A549 (cell line): ENCODE data around the gene OR11H7. TPM values are rescaled to one million over a fixed set of nuclear protein-coding genes. Genes with fewer than 3 reads are reported as not detected.
"Not testable (repeated sequence)": the region's sequence is repeated elsewhere in the genome, so short reads cannot be mapped to it uniquely, and the experiment has no call there.

Experiments
- ATAC-seq, 2 experiments: fragments of 200-7000 bp in 1 of 2; fragments of >200 bp in 1 of 2; cut with Nextera tagmentation in 1 of 2; cut with Tn5 transposase in 1 of 2; 3 replicates each; pipeline versions ENCODE4 v1.8.0 to v1.9.1; 2018 to 2020; ENCODE audit warnings: mild to moderate bottlenecking in 1 of 2, moderate library complexity in 1 of 2
- CTCF ChIA-PET: fragments of 300-600 bp; sonication (Branson Sonifier 250); formaldehyde crosslinking; extraction: SDS; loops from one replicate; lab custom pipeline; 2021; ENCODE audit warnings: antibody characterized with exemption, inconsistent platforms; lab: Yijun Ruan, JAX
- POLR2A ChIA-PET: fragments of 350-600 bp; formaldehyde crosslinking; extraction: SDS; loops from one replicate; lab custom pipeline; 2021; ENCODE audit warnings: antibody characterized with exemption, inconsistent platforms; lab: Yijun Ruan, JAX
- DNase-seq, 2 experiments: peaks; one replicate each; pipeline versions ENCODE4 v3.0.0 to v3.0.0-alpha.2; 2011 to 2016; ENCODE audit warnings: low read depth in 1 of 2, low spot score in 1 of 2
- FAIRE-seq: peaks from 2 replicates; lab custom pipeline; 2011; peaks lifted over from hg19 to GRCh38; lab: Jason Lieb, UNC
- H3K27ac ChIP-seq, 2 experiments: fragments of >200 bp; sonication (Bioruptor Twin); formaldehyde crosslinking; 3 replicates each; pipeline ENCODE4 v1.5.1; 2016 to 2017
- H3K4me1 ChIP-seq: fragments of >200 bp; sonication (Bioruptor Twin); formaldehyde crosslinking; 3 replicates; pipeline ENCODE4 v1.6.1; 2016
- H3K4me2 ChIP-seq: fragments of >200 bp; sonication (Bioruptor Twin); formaldehyde crosslinking; 3 replicates; pipeline ENCODE4 v1.6.1; 2016
- H3K4me3 ChIP-seq: fragments of >200 bp; sonication (Bioruptor Twin); formaldehyde crosslinking; 3 replicates; pipeline ENCODE4 v1.5.1; 2016
- H3K9me3 ChIP-seq: fragments of >200 bp; sonication (Bioruptor Twin); formaldehyde crosslinking; 3 replicates; pipeline ENCODE4 v1.6.1; 2016
- BHLHE40 ChIP-seq: IDR thresholded peaks from 2 replicates; pipeline ENCODE4 v1.6.1; 2012; ENCODE audit warnings: low read depth, low read length, inconsistent platforms
- CEBPB ChIP-seq, 2 experiments: fragments of >200 bp in 1 of 2; sonication (Bioruptor Twin) in 1 of 2; formaldehyde crosslinking in 1 of 2; IDR thresholded peaks; 2 replicates each; pipeline ENCODE4 v1.6.1; 2012 to 2016
- CHD2 ChIP-seq: fragments of 150-350 bp; IDR thresholded peaks from 2 replicates; pipeline ENCODE4 v1.6.1; 2014; ENCODE audit warnings: low read length; ENCODE audit not compliant: partially characterized antibody
- EHF ChIP-seq: fragments of 250-450 bp; sonication (Bioruptor Pico); IDR thresholded peaks from 2 replicates; pipeline ENCODE4 v1.5.0; 2020; ENCODE audit warnings: mild to moderate bottlenecking
- FOSL2 ChIP-seq, 2 experiments: fragments of 450-650 bp in 1 of 2; fragments of >200 bp in 1 of 2; sonication (Bioruptor Twin) in 1 of 2; formaldehyde crosslinking; IDR thresholded peaks; 2 replicates each; pipeline versions ENCODE4 v1.5.0 to v1.6.1; 2016 to 2020; ENCODE audit warnings: mild to moderate bottlenecking in 1 of 2, moderate library complexity in 1 of 2
- HES2 ChIP-seq: fragments of >200 bp; sonication (Bioruptor Twin); formaldehyde crosslinking; IDR thresholded peaks from 2 replicates; pipeline ENCODE4 v1.6.1; 2016
- HOXB5 ChIP-seq: fragments of 250-450 bp; sonication (Bioruptor Pico); IDR thresholded peaks from 2 replicates; pipeline ENCODE4 v1.5.0; 2020; ENCODE audit warnings: mild to moderate bottlenecking, moderate library complexity
- KDM5A ChIP-seq: fragments of 200-600 bp; sonication (generic); IDR thresholded peaks from 2 replicates; pipeline ENCODE4 v1.6.1; 2016; ENCODE audit warnings: antibody characterized with exemption, mild to moderate bottlenecking
- MAFK ChIP-seq: fragments of 450-650 bp; IDR thresholded peaks from 2 replicates; pipeline ENCODE4 v1.6.1; 2014; ENCODE audit not compliant: partially characterized antibody
- NFE2L2 ChIP-seq: fragments of 150-350 bp; conservative IDR thresholded peaks from 2 replicates; pipeline ENCODE4 v1.6.1; 2014; ENCODE audit warnings: low read length
- PBX3 ChIP-seq: IDR thresholded peaks from 2 replicates; pipeline ENCODE4 v1.6.1; 2012
- POLR2A ChIP-seq: IDR thresholded peaks from 2 replicates; pipeline ENCODE4 v1.6.1; 2012; ENCODE audit warnings: mild to moderate bottlenecking, low read length
- RAD21 ChIP-seq, 2 experiments: fragments of >200 bp in 1 of 2; sonication (Bioruptor Twin) in 1 of 2; formaldehyde crosslinking in 1 of 2; IDR thresholded peaks in 1 of 2; conservative IDR thresholded peaks in 1 of 2; 2 replicates in 1 of 2; 3 replicates in 1 of 2; pipeline ENCODE4 v1.6.1; 2012 to 2018; ENCODE audit warnings: inconsistent platforms in 1 of 2
- RARB ChIP-seq: fragments of 250-450 bp; sonication (Bioruptor Pico); IDR thresholded peaks from 2 replicates; pipeline ENCODE4 v1.8.0; 2021; ENCODE audit warnings: mild to moderate bottlenecking, moderate library complexity
- TFCP2L1 ChIP-seq: fragments of 250-450 bp; sonication (Bioruptor Pico); IDR thresholded peaks from 2 replicates; pipeline ENCODE4 v1.5.0; 2021; ENCODE audit warnings: mild to moderate bottlenecking
- USF2 ChIP-seq: fragments of 450-650 bp; IDR thresholded peaks from 2 replicates; pipeline ENCODE4 v1.6.1; 2014; ENCODE audit warnings: antibody characterized with exemption
- ZFP36 ChIP-seq: fragments of 450-650 bp; IDR thresholded peaks from 2 replicates; pipeline ENCODE4 v1.6.1; 2014; ENCODE audit warnings: borderline replicate concordance; ENCODE audit not compliant: partially characterized antibody
- ZNF302 ChIP-seq: fragments of 250-450 bp; sonication (Bioruptor Pico); IDR thresholded peaks from 2 replicates; pipeline ENCODE4 v1.9.0; 2021; ENCODE audit warnings: inconsistent platforms, mild to moderate bottlenecking, moderate library complexity
- WGBS: methylation state at CpG from one replicate; pipeline ENCODE4 v1.1.6; 2017; ENCODE audit errors: missing lambda C conversion rate; 5-methylcytosine and 5-hydroxymethylcytosine counted together
- polyA plus RNA-seq, 4 experiments: library from polyadenylated mRNA; depleted of rRNA in 3 of 4; stranded (reverse); fragments of >200 nt; fragmentation: RNase III in 1 of 4; extraction: RNeasy Plus Mini Kit Qiagen cat#74134 plus additional on column Dnase treatment in 1 of 4; gene quantifications; 2 replicates in 3 of 4; 3 replicates in 1 of 4; pipeline ENCODE4 v1.2.3, GENCODE V29; 2011 to 2017

OR11H7 gene
- polyA plus RNA-seq, 2 of the 4 experiments (the other 2 are of a cell fraction): not detected

- no peak overlapping the region for H3K27ac ChIP-seq
- ATAC-seq: no peak
- TF ChIP-seq CEBPB (IDR thresholded peaks at IDR 0.05): 0 out of 4 replicates have a peak, but pooled peaks of 1 of the 2 experiments have one; percentile 12
- no peak for TF ChIP-seq CHD2
- no peak for TF ChIP-seq POLR2A
- TF ChIP-seq, all 56 proteins: peak for 1
- 49% methylated on average over 2 of the region's 2 CpGs for WGBS
- Histone ChIP-seq H3K4me3 (no peak overlapping the region), H3K4me2 (no peak overlapping the region), H3K9me3 (0 out of 3 replicates have a peak, but pooled peaks cover 2% of the 10 kb centered on the region), H3K4me1 (peaks cover 14% of the 10 kb centered on the region)
- ChIA-PET CTCF (no interaction called here), POLR2A (no interaction called here)
- FAIRE-seq (no peak), DNase-seq (no peak)
Measured at GRCh38 chr14:20215196-20215595, 13.6 kb upstream of the OR11H7 start.

GRCh38 chr14:20219033-20219432 lies 9.7 kb upstream of the OR11H7 start:
- no peak for FAIRE-seq
- Histone ChIP-seq H3K9me3 (0 out of 3 replicates have a peak, but pooled peaks cover 2% of the 10 kb centered on the region), H3K27ac (peak overlapping the region; percentile 50 to 55; a peak in 5 of 6 replicates), H3K4me2 (peak overlapping the region; percentile 66), H3K4me1 (peaks cover 14% of the 10 kb centered on the region), H3K4me3 (no peak overlapping the region)
- peak in 1 of 2 experiments; percentile 42 for DNase-seq
- CTCF ChIA-PET: no interaction called here
- TF ChIP-seq MAFK: peak; percentile 95
- peak; percentile 87 for TF ChIP-seq NFE2L2
- no peak for TF ChIP-seq USF2
- TF ChIP-seq FOSL2 (IDR thresholded peaks at IDR 0.05): no peak
- no peak for TF ChIP-seq FOSL2 (CRISPR knock-in tag; IDR thresholded peaks at IDR 0.05)
- no peak for TF ChIP-seq BHLHE40
- TF ChIP-seq, all 56 proteins: peak for 2
- POLR2A ChIA-PET: no interaction called here
- ATAC-seq: peak; percentile 47 to 52; a peak in 4 of 6 replicates
- 20% methylated on average over 4 of the region's 4 CpGs for WGBS

GRCh38 chr14:20223410-20223809 lies 5.4 kb upstream of the OR11H7 start, which contains the start of gene OR11H6:
TSS of gene OR11H6 (plus strand) at chr14:20223710. CDS start at chr14:20223710, 0 bp downstream.
- Histone ChIP-seq H3K9me3 (no peaks in the 10 kb centered on the region), H3K4me1 (peaks cover 14% of the 10 kb centered on the region), H3K27ac (no peak within 1 kb of the TSS), H3K4me2 (no peak within 1 kb of the TSS), H3K4me3 (no peak within 1 kb of the TSS)
- ChIA-PET POLR2A (no interaction called here), CTCF (no interaction called here)
- FAIRE-seq: no peak
- ATAC-seq: no peak
- DNase-seq: no peak
- TF ChIP-seq TFCP2L1: no peak
- no peak for TF ChIP-seq ZNF302
- TF ChIP-seq EHF: no peak
- TF ChIP-seq RAD21 (conservative IDR thresholded peaks at IDR 0.05 in 1 of 2, IDR thresholded peaks at IDR 0.05 in 1 of 2): no peak
- TF ChIP-seq ZFP36: no peak
- no peak for TF ChIP-seq RARB
- no peak for TF ChIP-seq HES2
- no peak for TF ChIP-seq HOXB5 (CRISPR knock-in tag)
- TF ChIP-seq KDM5A: no peak
- TF ChIP-seq PBX3: no peak
- 9% methylated on average over 2 of the region's 2 CpGs for WGBS

GRCh38 chr14:20235415-20235814 lies 6.6 kb downstream of the OR11H7 start:
- H3K4me1 ChIP-seq, H3K27ac ChIP-seq, ATAC-seq, H3K4me2 ChIP-seq, CTCF ChIA-PET, POLR2A ChIA-PET, DNase-seq, H3K9me3 ChIP-seq, H3K4me3 ChIP-seq, FAIRE-seq: not testable (repeated sequence)
- 26% methylated on average over 4 of the region's 4 CpGs for WGBS
